Suppressor macrophage treated with lipopolysaccharide for 1 hour (primary cell): ENCODE data around the gene PMEPA1.

Experiments used
- DNase-seq, 3 donors: peaks; one replicate each; pipeline ENCODE4 v3.0.0-alpha.2; 2020 to 2022

The PMEPA1 gene

DNA sequence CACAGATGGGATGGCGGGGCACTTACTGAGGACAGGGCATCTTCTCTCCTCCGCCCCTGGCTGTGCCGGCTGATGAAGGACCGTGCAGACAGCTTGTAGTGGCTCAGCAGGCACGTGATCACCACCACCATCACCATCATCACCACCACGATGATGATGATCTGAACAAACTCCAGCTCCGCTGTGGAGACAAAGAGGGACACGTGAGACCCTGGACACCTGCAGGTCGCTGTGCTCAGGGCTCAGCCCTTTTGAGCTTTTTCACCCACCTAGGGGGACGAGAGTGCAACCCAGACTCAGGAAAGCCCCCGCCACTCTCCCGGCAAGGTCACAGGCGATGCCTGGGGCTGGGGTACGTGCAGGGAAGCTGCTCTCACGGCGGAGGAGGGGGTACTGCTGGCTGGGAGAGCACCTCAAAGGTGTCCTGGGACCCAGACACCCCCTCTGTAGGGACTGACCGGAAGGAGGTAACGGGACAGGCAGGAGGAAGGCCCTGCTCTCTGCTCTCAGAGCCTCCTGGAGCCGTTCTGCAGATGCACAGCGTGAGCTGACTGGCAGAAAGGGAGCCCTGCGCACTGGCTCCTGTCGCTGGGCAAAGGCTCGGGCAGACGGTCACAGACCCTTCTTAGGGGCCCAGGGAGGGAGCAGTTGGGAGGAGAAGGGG, 50.2 kb downstream of the PMEPA1 start:
- DNase-seq = no peak

GRCh38 chr20:57658833-57659516, 50.8 kb downstream of the PMEPA1 start:
- DNase-seq = no peak

DNA sequence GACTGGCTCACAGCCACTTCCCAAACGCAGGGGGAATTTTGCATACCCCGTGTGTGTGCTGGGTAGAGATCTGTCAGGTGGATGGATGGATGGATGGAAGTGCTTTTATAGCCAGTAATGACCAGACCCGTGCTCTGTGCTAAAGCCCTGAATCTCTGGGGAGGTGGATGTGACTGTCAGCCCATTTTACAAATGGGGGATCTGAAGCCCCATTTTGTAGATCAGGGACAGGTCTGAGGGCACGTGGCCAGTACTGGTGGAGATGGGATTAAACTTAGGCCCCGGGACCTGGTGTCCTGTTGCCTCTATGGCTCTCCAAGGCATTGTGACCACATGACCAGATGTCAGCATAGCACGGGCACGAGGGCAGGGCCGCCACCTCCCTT, 51.4 kb downstream of the PMEPA1 start:
- DNase-seq = no peak

- no peak for DNase-seq
These were observed 52.0 kb downstream of the PMEPA1 start for GRCh38 chr20:57657535-57658446.

DNA sequence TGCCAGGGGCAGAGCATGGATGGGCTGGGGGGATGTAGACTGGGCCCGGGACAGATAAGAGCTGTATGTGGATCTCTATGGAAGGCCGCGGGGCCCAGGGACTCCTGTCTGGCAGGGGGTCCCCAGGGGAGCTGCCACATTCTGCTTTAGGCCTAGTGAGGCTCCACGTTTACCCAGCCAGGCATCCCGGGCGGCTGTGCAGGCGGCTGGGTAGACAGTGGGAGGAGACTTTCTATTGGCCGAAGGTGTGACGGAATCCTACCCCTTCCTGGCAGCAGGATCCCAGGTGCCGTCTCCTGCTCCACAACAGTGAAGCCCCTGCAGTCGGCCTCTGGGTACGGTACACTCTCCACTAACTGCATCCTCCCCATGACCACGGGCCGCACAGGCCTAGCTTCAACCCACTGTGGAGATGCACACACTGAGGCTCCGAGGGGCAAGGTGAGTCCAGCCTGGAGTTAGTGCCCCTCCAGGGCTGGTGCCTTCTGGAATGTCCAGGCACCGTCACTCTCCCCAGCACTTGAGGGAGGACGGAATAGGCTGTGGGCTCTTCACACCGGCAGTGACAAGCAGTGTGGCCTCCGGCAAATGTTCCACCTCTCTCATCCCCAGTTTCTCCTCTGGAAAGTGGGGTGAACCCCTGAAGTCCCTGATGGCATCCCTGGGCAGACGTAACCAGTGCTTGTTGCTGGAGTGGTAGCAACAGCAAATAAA, 52.8 kb downstream of the PMEPA1 start:
- DNase-seq = no peak

DNA sequence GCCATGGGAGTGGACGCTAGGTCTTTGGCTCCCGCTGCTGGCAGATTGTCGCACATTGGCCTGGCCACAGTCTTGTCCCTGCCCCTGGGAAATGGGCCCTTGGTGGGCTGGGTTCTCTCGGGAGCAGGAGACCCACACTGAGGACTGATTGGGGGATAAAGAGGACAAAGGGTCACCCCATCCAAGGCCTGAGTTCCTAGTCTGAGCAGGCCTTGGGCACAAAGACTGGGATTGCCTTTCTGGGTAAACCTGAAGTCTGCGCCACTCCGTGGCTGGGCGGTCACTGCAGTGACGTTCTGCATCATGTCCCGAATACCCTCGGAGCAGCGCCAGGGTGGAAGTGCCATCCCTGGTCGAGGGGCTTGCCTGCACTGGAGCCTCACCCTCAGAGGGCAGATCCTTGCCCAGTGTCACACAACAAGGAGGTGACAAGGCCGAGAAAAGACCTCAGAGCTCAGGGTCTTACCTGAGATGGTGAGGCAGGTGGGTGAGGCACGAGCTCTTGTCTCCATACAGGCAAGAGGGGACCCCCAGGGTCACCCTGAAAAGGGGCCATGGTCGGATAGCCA, 53.5 kb downstream of the PMEPA1 start:
- DNase-seq = no peak

DNA sequence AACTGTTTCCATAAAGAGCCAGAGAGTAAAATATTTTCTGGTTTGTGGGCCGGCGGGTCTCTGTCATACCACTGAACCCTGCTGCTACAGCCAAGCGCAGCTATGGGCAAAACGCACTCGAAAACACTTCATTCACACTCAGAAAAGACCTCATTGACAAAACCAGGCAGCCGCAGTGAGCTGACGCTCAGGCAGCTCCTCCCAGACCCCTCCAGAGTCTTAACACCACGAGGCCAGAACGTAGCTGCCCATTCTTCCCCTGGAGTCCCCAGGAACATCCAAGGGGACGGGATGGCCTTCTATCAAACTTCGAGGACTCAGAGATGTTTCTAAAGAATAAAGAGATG, 54.0 kb downstream of the PMEPA1 start:
- DNase-seq = no peak

DNA sequence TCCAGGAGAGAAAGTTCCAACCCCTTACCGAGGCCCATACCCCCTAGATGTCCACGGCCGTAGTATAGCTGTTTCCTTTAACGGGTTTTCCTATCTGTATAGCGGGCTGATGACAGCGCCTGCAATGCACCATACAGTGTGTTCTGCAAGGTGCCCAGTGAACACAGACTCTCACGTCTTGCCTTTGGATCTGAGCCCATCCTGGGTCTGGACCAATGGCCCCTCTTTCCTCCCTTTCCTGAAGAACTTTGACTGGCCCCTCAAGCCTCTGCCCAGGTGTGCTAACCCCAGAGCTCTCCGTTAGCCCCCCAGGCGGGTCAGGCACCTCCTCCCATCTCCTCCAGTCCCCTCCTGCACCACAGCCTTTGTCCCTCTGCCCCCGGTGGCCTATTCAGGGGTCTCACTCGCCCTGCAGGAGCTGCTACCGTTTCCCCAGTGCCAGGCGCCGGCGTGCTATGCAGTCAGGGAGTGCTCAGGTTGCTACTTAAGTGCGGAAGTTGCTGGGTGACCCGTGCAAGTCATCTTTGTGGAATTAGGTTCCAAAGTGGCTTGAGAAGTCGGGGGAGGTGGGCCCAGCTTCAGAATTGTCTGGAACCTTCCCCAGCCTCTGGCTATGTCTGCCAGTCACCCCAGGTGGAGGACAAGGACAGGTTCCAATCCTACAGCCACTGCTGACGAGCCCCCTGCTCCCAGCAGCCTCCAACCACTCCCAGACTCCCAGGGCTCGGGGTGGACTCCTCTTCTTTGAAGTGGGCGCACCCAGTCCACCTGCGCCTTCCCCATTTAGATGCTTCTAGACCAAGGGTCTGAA, 54.6 kb downstream of the PMEPA1 start:
- no peak for DNase-seq

GRCh38 chr20:57654363-57654997, 55.3 kb downstream of the PMEPA1 start:
- DNase-seq = peak; percentile 50 to 60 (median 56)

DNA sequence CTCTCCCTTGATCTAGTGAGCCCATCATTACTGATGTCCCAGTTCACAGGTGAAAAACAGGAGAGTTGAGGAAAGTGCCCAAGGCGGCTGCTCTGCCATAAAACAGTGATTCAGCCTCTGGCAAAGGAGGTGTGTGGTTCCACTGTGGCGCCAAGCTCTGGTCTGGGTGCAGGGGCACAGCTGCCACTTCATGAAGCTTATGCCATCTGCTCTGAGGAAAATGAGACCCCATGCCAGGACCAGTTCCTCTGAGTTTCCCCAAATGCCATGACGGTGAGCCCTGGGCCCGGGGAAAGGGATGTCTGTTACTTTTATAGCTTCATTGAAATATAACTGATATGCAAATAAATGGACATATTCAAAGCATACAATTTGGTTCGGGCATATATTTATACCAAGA, 55.9 kb downstream of the PMEPA1 start:
- no peak for DNase-seq

GRCh38 chr20:57653546-57653900, 56.3 kb downstream of the PMEPA1 start:
- no peak for DNase-seq

- DNase-seq = no peak
These were observed 56.9 kb downstream of the PMEPA1 start for GRCh38 chr20:57652606-57653545.

- DNase-seq = no peak
These were observed 57.8 kb downstream of the PMEPA1 start for GRCh38 chr20:57651881-57652605.

DNA sequence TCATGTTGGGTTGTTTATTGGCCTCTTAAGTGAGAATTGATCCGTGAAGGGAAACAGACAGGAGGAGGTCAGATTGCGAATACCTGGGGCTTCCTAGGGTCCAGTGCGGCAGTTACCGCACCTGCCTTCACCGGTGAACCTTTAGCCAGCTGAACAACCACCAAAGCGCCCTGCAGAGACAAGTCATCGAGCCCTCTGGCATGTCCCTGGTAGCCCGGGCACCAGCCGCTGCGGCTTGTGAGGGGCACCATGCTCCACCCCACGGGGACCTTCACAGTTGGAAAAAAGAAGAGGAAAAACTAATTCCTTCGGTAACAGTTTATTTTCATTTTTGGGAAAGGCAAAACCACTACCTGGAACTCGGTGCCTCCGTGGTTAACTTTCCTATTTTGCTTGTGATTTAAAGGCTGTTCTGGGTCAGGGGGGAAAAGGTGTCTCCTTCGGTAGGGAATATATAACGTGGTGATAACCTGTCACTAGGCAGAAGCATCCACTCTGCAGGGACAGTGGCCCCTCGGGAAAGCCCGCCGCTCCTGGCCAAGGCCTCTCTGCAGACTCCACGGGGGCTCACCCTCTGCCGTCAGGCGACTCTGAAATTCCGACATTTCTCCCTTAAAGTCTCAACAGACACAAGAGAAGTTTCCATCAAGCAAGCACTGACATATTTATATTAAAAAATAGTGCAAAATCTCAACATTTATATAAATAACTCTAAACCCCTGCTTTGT, 58.9 kb downstream of the PMEPA1 start:
- DNase-seq = no peak

GRCh38 chr20:57650266-57650665, 59.5 kb downstream of the PMEPA1 start:
- no peak for DNase-seq

GRCh38 chr20:57649617-57650015, 60.2 kb downstream of the PMEPA1 start:
- no peak for DNase-seq

DNA sequence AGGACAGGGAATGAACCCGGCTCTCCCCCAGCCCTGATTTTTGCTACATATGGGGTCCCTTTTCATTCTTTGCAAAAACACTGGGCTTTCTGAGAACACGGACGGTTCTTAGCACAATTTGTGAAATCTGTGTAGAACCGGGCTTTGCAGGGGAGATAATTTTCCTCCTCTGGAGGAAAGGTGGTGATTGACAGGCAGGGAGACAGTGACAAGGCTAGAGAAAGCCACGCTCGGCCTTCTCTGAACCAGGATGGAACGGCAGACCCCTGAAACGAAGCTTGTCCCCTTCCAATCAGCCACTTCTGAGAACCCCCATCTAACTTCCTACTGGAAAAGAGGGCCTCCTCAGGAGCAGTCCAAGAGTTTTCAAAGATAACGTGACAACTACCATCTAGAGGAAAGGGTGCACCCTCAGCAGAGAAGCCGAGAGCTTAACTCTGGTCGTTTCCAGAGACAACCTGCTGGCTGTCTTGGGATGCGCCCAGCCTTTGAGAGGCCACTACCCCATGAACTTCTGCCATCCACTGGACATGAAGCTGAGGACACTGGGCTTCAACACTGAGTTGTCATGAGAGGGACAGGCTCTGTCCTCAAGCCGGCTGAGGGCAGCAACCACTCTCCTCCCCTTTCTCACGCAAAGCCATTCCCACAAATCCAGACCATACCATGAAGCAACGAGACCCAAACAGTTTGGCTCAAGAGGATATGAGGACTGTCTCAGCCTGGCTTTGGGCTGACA, 60.8 kb downstream of the PMEPA1 start:
- DNase-seq = no peak
